ENCODE results near the gene LY6G6C. TPM values are rescaled to one million over a fixed set of nuclear protein-coding genes. Genes with fewer than 3 reads are reported as not detected.
A peak's percentile ranks its signal among the peaks of the same experiment; 100 is the strongest.

Gene LY6G6C
- total RNA-seq, 2 experiments from 2014 or later: not detected

GRCh38 chr6:31734821-31735406 lies 13.4 kb upstream of the LY6G6C start:
- POLR2A ChIA-PET: interaction anchor here (0.5 to 1.9 kb wide), 6 partner anchors 63 to 1120 kb away, joined by 3 to 12 read pairs (median 4); partner anchors contain the start of genes HSPA1A, HSPA1B and HSPA1L
- Histone ChIP-seq H3K4me1 (ENCODE audit: insufficient read depth, low read length) (peaks cover 73% of the 10 kb centered on the region), H3K27me3 (ENCODE audit: control insufficient read depth in 1 of 2, insufficient read depth in 2 of 2, low read length in 2 of 2) (no peaks in the 10 kb centered on the region), H3K4me3 (ENCODE audit: low read length) (peak overlapping the region; percentile 75), H3K9me3 (ENCODE audit: control insufficient read depth in 1 of 2, insufficient read depth in 1 of 2, low read length in 2 of 2) (no peaks in the 10 kb centered on the region), H3K27ac (ENCODE audit: low read depth in 1 of 2, low read length in 2 of 2) (peak overlapping the region; percentile 89 to 90), H3K36me3 (ENCODE audit: insufficient read depth, low read length) (peaks cover 39% of the 10 kb centered on the region)
- H3K4me3 Mint-ChIP-seq: peak overlapping the region; percentile 90
- peaks cover 63% of the 10 kb centered on the region for H3K36me3 Mint-ChIP-seq (ENCODE audit: low read depth)
- CTCF ChIA-PET: interaction anchor here (2.0 kb wide), 1 partner anchor 35 kb away, joined by 4 read pairs; no protein-coding TSS in a partner anchor
- ATAC-seq (ENCODE audit: poor library complexity) (peak; percentile 25), DNase-seq (peak in 11 of 14 experiments; percentile 35 to 87 (median 52))
- H3K9me3 Mint-ChIP-seq: no peaks in the 10 kb centered on the region
- peaks cover 87% of the 10 kb centered on the region for H3K4me1 Mint-ChIP-seq (ENCODE audit: low read depth)
- TF ChIP-seq, protein P1, sequence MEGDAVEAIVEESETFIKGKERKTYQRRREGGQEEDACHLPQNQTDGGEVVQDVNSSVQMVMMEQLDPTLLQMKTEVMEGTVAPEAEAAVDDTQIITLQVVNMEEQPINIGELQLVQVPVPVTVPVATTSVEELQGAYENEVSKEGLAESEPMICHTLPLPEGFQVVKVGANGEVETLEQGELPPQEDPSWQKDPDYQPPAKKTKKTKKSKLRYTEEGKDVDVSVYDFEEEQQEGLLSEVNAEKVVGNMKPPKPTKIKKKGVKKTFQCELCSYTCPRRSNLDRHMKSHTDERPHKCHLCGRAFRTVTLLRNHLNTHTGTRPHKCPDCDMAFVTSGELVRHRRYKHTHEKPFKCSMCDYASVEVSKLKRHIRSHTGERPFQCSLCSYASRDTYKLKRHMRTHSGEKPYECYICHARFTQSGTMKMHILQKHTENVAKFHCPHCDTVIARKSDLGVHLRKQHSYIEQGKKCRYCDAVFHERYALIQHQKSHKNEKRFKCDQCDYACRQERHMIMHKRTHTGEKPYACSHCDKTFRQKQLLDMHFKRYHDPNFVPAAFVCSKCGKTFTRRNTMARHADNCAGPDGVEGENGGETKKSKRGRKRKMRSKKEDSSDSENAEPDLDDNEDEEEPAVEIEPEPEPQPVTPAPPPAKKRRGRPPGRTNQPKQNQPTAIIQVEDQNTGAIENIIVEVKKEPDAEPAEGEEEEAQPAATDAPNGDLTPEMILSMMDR (IDR thresholded peaks at IDR 0.05): no peak
- peak overlapping the region; percentile 85 for H3K27ac Mint-ChIP-seq
- no peaks in the 10 kb centered on the region for H3K27me3 Mint-ChIP-seq
- intact Hi-C loops (cut with DNase I, micrococcal nuclease): loop anchor here in 1 of 2 experiments (5.0 kb wide), 2 partner anchors 33 to 82 kb away; partner anchors contain the start of genes ABHD16A, HSPA1A and HSPA1L

DNA sequence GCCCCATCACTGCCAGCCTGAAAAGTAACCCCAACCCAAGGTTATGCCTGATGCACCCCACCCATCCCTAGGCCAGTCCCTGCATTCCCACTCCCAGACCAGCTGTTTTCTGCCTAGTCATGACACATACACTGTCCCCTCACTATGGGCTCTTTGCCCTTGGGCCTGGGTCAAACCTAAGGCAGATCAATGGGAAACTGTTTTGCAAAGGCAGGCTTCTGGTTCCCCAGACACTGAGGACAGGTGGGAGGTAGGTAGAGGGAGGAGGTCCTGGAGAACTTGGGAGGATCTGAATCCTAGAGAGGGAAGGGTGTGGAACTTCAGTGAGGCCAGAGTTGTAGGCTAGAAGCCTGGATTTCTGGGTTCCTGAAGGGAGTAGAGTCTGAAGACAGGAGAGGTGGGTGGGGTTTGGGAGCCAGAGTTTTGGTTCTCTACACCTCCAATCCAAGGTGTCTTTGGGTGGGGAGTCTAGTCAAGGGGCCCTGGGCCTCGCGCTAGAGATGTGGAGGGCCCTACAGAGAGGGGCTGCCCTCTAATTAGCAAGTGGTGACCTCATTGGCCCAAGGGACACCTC lies 12.8 kb upstream of the LY6G6C start:
- H3K27me3 Mint-ChIP-seq: no peaks in the 10 kb centered on the region
- no peaks in the 10 kb centered on the region for H3K27me3 ChIP-seq (ENCODE audit: control insufficient read depth in 1 of 2, insufficient read depth in 2 of 2, low read length in 2 of 2)
- ChIA-PET POLR2A (interaction anchor here (0.5 to 1.9 kb wide), 3 partner anchors 80 to 1120 kb away, joined by 4 to 12 read pairs (median 5); partner anchors contain the start of genes HSPA1A and HSPA1L), CTCF (interaction anchor here (2.0 kb wide), 1 partner anchor 35 kb away, joined by 4 read pairs; no protein-coding TSS in a partner anchor)
- peaks cover 73% of the 10 kb centered on the region for H3K4me1 ChIP-seq (ENCODE audit: insufficient read depth, low read length)
- no peaks in the 10 kb centered on the region for H3K9me3 Mint-ChIP-seq
- DNase-seq (no peak), ATAC-seq (ENCODE audit: poor library complexity) (no peak)
- peak overlapping the region; percentile 89 to 90 for H3K27ac ChIP-seq (ENCODE audit: low read depth in 1 of 2, low read length in 2 of 2)
- peak overlapping the region; percentile 75 for H3K4me3 ChIP-seq (ENCODE audit: low read length)
- TF ChIP-seq, protein P1 (IDR thresholded peaks at IDR 0.05): no peak
- H3K27ac Mint-ChIP-seq: peak overlapping the region; percentile 85
- H3K9me3 ChIP-seq (ENCODE audit: control insufficient read depth in 1 of 2, insufficient read depth in 1 of 2, low read length in 2 of 2): no peaks in the 10 kb centered on the region
- intact Hi-C loops (cut with DNase I, micrococcal nuclease): no loop called here
- peak overlapping the region; percentile 90 for H3K4me3 Mint-ChIP-seq
- peaks cover 64% of the 10 kb centered on the region for H3K36me3 Mint-ChIP-seq (ENCODE audit: low read depth)
- H3K4me1 Mint-ChIP-seq (ENCODE audit: low read depth): peaks cover 84% of the 10 kb centered on the region
- peaks cover 39% of the 10 kb centered on the region for H3K36me3 ChIP-seq (ENCODE audit: insufficient read depth, low read length)

DNA sequence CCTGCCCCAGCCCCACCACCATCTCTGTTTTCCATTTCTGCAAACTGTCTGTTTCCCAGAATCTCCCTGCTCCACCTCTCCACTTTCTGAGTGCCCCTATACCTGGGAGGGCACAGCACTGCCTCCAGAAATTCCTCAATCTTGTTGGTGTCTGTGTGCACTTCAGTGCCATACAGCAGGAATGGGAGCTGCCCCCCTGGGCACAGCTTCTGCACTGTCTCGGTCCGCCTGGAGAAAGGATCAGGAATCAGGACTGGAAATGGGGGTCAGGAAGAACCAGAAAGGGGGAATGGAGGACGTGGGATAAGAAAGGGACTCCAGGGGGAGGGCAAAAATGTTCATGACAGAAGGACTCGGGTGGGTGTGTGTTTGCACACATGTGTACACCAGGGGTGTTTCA lies 12.2 kb upstream of the LY6G6C start:
- Histone ChIP-seq H3K9me3 (ENCODE audit: control insufficient read depth in 1 of 2, insufficient read depth in 1 of 2, low read length in 2 of 2) (no peaks in the 10 kb centered on the region), H3K4me3 (ENCODE audit: low read length) (no peak overlapping the region), H3K27ac (ENCODE audit: low read depth in 1 of 2, low read length in 2 of 2) (peak overlapping the region; percentile 89 to 90), H3K27me3 (ENCODE audit: control insufficient read depth in 1 of 2, insufficient read depth in 2 of 2, low read length in 2 of 2) (no peaks in the 10 kb centered on the region), H3K36me3 (ENCODE audit: insufficient read depth, low read length) (peaks cover 39% of the 10 kb centered on the region), H3K4me1 (ENCODE audit: insufficient read depth, low read length) (peaks cover 73% of the 10 kb centered on the region)
- DNase-seq: no peak
- Mint-ChIP-seq H3K36me3 (ENCODE audit: low read depth) (peaks cover 65% of the 10 kb centered on the region), H3K9me3 (no peaks in the 10 kb centered on the region), H3K4me1 (ENCODE audit: low read depth) (peaks cover 83% of the 10 kb centered on the region), H3K27me3 (no peaks in the 10 kb centered on the region), H3K4me3 (peak overlapping the region; percentile 71), H3K27ac (peak overlapping the region; percentile 85)
- ChIA-PET CTCF (interaction anchor here (2.0 kb wide), 1 partner anchor 36 kb away, joined by 4 read pairs; no protein-coding TSS in a partner anchor), POLR2A (no interaction called here)
- TF ChIP-seq, protein P1 (IDR thresholded peaks at IDR 0.05): no peak
- ATAC-seq (ENCODE audit: poor library complexity): no peak
- intact Hi-C loops (cut with DNase I, micrococcal nuclease): no loop called here

All from CD4-positive, alpha-beta T cell (primary cell).